Ammon's horn (tissue), 1 donor: ENCODE results near the gene PXDC1.
"Not testable (repeated sequence)": the region's sequence is repeated elsewhere in the genome, so short reads cannot be mapped to it uniquely, and the experiment has no call there.

ENCODE experiments used
- DNase-seq: peaks from one replicate; pipeline ENCODE4 v3.0.0-alpha.2; 2016; ENCODE audit warnings: low spot score

PXDC1 gene

GRCh38 chr6:3782876-3783832 lies 31.6 kb upstream of the PXDC1 start:
- no peak for DNase-seq

- no peak for DNase-seq
These were observed 30.0 kb upstream of the PXDC1 start for GRCh38 chr6:3781504-3781903.

GRCh38 chr6:3779574-3779849 lies 28.0 kb upstream of the PXDC1 start:
- DNase-seq, result no peak

- DNase-seq, result peak; percentile 64
These were observed 27.4 kb upstream of the PXDC1 start for GRCh38 chr6:3778701-3779573.

GRCh38 chr6:3777730-3778461 lies 26.4 kb upstream of the PXDC1 start:
- DNase-seq, result no peak

- DNase-seq, result no peak
These were observed 25.5 kb upstream of the PXDC1 start for GRCh38 chr6:3776881-3777507.

GRCh38 chr6:3775847-3776246 lies 24.3 kb upstream of the PXDC1 start:
- DNase-seq, result no peak

- no peak for DNase-seq
These were observed 23.9 kb upstream of the PXDC1 start for GRCh38 chr6:3775386-3775785.

GRCh38 chr6:3773678-3774298 lies 22.3 kb upstream of the PXDC1 start:
- peak; percentile 39 for DNase-seq

GRCh38 chr6:3772127-3772999 lies 20.9 kb upstream of the PXDC1 start:
- DNase-seq, result not testable (repeated sequence)

GRCh38 chr6:3771407-3772011 lies 20.0 kb upstream of the PXDC1 start:
- no peak for DNase-seq

GRCh38 chr6:3770023-3770720 lies 18.7 kb upstream of the PXDC1 start:
- DNase-seq, result no peak

GRCh38 chr6:3769610-3770009 lies 18.1 kb upstream of the PXDC1 start:
- no peak for DNase-seq

- DNase-seq, result no peak
These were observed 17.0 kb upstream of the PXDC1 start for GRCh38 chr6:3768502-3768901.

GRCh38 chr6:3767483-3767882 lies 16.0 kb upstream of the PXDC1 start:
- DNase-seq, result not testable (repeated sequence)

- no peak for DNase-seq
These were observed 14.7 kb upstream of the PXDC1 start for GRCh38 chr6:3766214-3766613.

GRCh38 chr6:3765415-3765814 lies 13.9 kb upstream of the PXDC1 start:
- no peak for DNase-seq

- no peak for DNase-seq
These were observed 13.2 kb upstream of the PXDC1 start for GRCh38 chr6:3764516-3765335.

GRCh38 chr6:3762852-3763251 lies 11.3 kb upstream of the PXDC1 start:
- no peak for DNase-seq
